ENCODE measurements around the gene KRTAP20-2.

DNA sequence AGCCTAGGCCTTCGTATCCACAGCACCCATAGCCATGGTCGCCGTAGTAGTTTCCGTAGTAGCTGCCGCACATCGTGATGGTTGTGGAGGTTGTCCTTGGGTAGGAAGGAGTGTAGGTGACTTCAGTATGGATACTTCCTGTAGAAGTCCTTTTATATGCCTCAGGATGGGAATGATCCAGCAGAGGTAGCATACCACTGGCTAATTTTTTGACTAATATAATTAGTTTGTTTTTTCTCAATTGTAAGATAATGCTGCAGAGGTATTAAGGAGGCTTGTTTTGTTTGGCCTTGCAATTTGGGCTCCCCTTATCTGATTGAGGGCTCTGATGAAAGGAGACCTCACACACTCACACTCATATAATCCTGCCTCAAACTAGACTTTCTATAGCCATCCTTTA, 36.2 kb upstream of the KRTAP20-2 start, which contains the start of gene KRTAP6-2:
- TF ChIP-seq, protein P1, sequence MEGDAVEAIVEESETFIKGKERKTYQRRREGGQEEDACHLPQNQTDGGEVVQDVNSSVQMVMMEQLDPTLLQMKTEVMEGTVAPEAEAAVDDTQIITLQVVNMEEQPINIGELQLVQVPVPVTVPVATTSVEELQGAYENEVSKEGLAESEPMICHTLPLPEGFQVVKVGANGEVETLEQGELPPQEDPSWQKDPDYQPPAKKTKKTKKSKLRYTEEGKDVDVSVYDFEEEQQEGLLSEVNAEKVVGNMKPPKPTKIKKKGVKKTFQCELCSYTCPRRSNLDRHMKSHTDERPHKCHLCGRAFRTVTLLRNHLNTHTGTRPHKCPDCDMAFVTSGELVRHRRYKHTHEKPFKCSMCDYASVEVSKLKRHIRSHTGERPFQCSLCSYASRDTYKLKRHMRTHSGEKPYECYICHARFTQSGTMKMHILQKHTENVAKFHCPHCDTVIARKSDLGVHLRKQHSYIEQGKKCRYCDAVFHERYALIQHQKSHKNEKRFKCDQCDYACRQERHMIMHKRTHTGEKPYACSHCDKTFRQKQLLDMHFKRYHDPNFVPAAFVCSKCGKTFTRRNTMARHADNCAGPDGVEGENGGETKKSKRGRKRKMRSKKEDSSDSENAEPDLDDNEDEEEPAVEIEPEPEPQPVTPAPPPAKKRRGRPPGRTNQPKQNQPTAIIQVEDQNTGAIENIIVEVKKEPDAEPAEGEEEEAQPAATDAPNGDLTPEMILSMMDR (IDR thresholded peaks at IDR 0.05; ENCODE audit: insufficient read depth, low read depth, low read length), result no peak
- no peak for TF ChIP-seq EZH2 (IDR thresholded peaks at IDR 0.05; ENCODE audit: insufficient read depth, low read length)

Data from astrocyte (in vitro differentiated cells and primary cell).